ENCODE data around the gene TRIM69. TPM values are rescaled to one million over a fixed set of nuclear protein-coding genes. Genes with fewer than 3 reads are reported as not detected.

TRIM69 gene
- total and polyA plus RNA-seq, 2 of the 4 experiments (the other 2 are of a cell fraction), result 5.3 to 7.7 TPM

GRCh38 chr15:44780608-44781007 is 44.3 kb downstream of the TRIM69 start:
- intact Hi-C loops (cut with micrococcal nuclease), result no loop called here
- H2BK120ac ChIP-seq (ENCODE audit: low read depth, low read length), result no peak overlapping the region
- H3K4me1 ChIP-seq (ENCODE audit: control insufficient read depth, insufficient read depth, low read length), result no peaks in the 10 kb centered on the region
- no peaks in the 10 kb centered on the region for H3K36me3 ChIP-seq (ENCODE audit: control insufficient read depth, insufficient read depth, low read length)
- H2BK5ac ChIP-seq (ENCODE audit: low read depth, low read length, poor library complexity, severe bottlenecking), result no peak overlapping the region
- in situ Hi-C loops (cut with MboI; ENCODE audit: low sequenced_read_pairs), result no loop called here
- no peak overlapping the region for H4K5ac ChIP-seq (ENCODE audit: low read depth, low read length)
- H3K23ac ChIP-seq (ENCODE audit: low read depth, low read length), result no peak overlapping the region
- H3K4me2 ChIP-seq (ENCODE audit: low read depth, low read length), result no peak overlapping the region
- H3K9me1 ChIP-seq (ENCODE audit: insufficient read depth, low read length), result no peaks in the 10 kb centered on the region
- no peaks in the 10 kb centered on the region for H4K20me1 ChIP-seq (ENCODE audit: insufficient read depth, low read length)
- TF ChIP-seq CTCF (conservative IDR thresholded peaks at IDR 0.05; ENCODE audit: low read depth, low read length), result no peak
- TF ChIP-seq USF2 (IDR thresholded peaks at IDR 0.05; ENCODE audit: low read depth, low read length), result no peak
- no peak for TF ChIP-seq BHLHE40 (IDR thresholded peaks at IDR 0.05; ENCODE audit: low read depth, low read length)
- TF ChIP-seq MAZ (IDR thresholded peaks at IDR 0.05; ENCODE audit: borderline replicate concordance, low read depth, low read length), result no peak
- TF ChIP-seq POLR2A (IDR thresholded peaks at IDR 0.05; ENCODE audit: low read depth, low read length), result no peak
- no peak for TF ChIP-seq CHD1 (IDR thresholded peaks at IDR 0.05; ENCODE audit: low read depth, low read length)
- TF ChIP-seq ELK1 (IDR thresholded peaks at IDR 0.05; ENCODE audit: borderline replicate concordance, low read depth, low read length), result no peak
- TF ChIP-seq RFX5 (IDR thresholded peaks at IDR 0.05; ENCODE audit: low read depth, low read length), result no peak
- TF ChIP-seq RCOR1 (IDR thresholded peaks at IDR 0.05; ENCODE audit: insufficient replicate concordance, low read length), result no peak
- no peak for TF ChIP-seq SMC3 (IDR thresholded peaks at IDR 0.05; ENCODE audit: low read depth, low read length)
- TF ChIP-seq MAFK (IDR thresholded peaks at IDR 0.05; ENCODE audit: low read depth, low read length), result no peak
- TF ChIP-seq NFE2L2 (IDR thresholded peaks at IDR 0.05; ENCODE audit: low read depth, low read length), result no peak
- TF ChIP-seq MXI1 (IDR thresholded peaks at IDR 0.05; ENCODE audit: borderline replicate concordance, low read depth, low read length), result no peak
- TF ChIP-seq RAD21 (IDR thresholded peaks at IDR 0.05; ENCODE audit: low read length), result no peak
- no peak for TF ChIP-seq FOS (IDR thresholded peaks at IDR 0.05; ENCODE audit: low read depth, low read length)
- H2BK15ac ChIP-seq (ENCODE audit: low read depth, low read length), result no peak overlapping the region
- H3K79me1 ChIP-seq (ENCODE audit: low read depth in 1 of 2, low read length in 2 of 2), result no peaks in the 10 kb centered on the region
- no peaks in the 10 kb centered on the region for H3K9me3 ChIP-seq (ENCODE audit: control insufficient read depth, insufficient read depth, low read length)
- H3K18ac ChIP-seq (ENCODE audit: low read depth, low read length), result no peak overlapping the region
- no peak overlapping the region for H3K14ac ChIP-seq (replicated peaks; ENCODE audit: low read depth, low read length)
- H3K4me3 ChIP-seq (ENCODE audit: insufficient read depth, low read depth, low read length), result no peak overlapping the region
- dilution Hi-C loops (cut with HindIII; ENCODE audit: low sequenced_read_pairs, unreplicated experiment), result no loop called here
- no CpG with 5 or more reads among the region's 2 CpGs for whole genome bisulfite sequencing, 2 experiments (ENCODE audit: extremely low coverage in 2 of 2, insufficient read length in 1 of 2)
- no peak overlapping the region for H3K4ac ChIP-seq (ENCODE audit: low read depth, low read length)
- peaks cover 2% of the 10 kb centered on the region; the same call in 1 of the 2 replicates for H3K27me3 ChIP-seq (ENCODE audit: control insufficient read depth, insufficient read depth, low read length)
- H2BK20ac ChIP-seq (ENCODE audit: low read depth, low read length), result no peak overlapping the region
- no TSS peak for BruUV-seq (replicated peaks)
- CTCF ChIA-PET, result no interaction called here
- H3K56ac ChIP-seq (ENCODE audit: extremely low read depth, insufficient read depth, low read length), result no peak overlapping the region
- DNase-seq (no peak), ATAC-seq (ENCODE audit: low read depth) (no peak)
- H2AFZ ChIP-seq (replicated peaks; ENCODE audit: low read length, poor library complexity), result no peak overlapping the region
- H2AK5ac ChIP-seq (ENCODE audit: low read depth, low read length), result no peak overlapping the region
- no peak overlapping the region for H3K9ac ChIP-seq (ENCODE audit: low read depth, low read length)
- H2AK9ac ChIP-seq (replicated peaks; ENCODE audit: low read depth, low read length, poor library complexity), result no peak overlapping the region
- no peak overlapping the region for H4K91ac ChIP-seq (ENCODE audit: insufficient read depth, low read depth, low read length)
- POLR2A ChIA-PET (ENCODE audit: unreplicated experiment), result no interaction called here
- H4K8ac ChIP-seq (ENCODE audit: low read depth in 2 of 2, low read length in 2 of 2), result no peak overlapping the region
- no peak overlapping the region for H3K27ac ChIP-seq (ENCODE audit: insufficient read depth, low read length)

Measured in IMR-90 (cell line).